Left lung (tissue), 10 donors: Measurements from ENCODE around the gene GTSE1. TPM values are rescaled to one million over a fixed set of nuclear protein-coding genes. Genes with fewer than 3 reads are reported as not detected.

Experiments
- ATAC-seq: fragments of 200-7000 bp; cut with Tn5 transposase; one replicate; pipeline ENCODE4 v1.9.1; 2020; ENCODE audit warnings: moderate library complexity
- DNase-seq, 4 donors: peaks; one replicate each; pipeline ENCODE4 v3.0.0-alpha.2; 2013 to 2020
- H3K27ac ChIP-seq, 2 donors: fragments of 200-600 bp; sonication (generic) in 1 of 2; one replicate each; pipeline versions ENCODE4 v1.5.0 to v1.8.0; 2020 to 2021
- H3K27me3 ChIP-seq, 2 donors: fragments of 200-600 bp; sonication (generic) in 1 of 2; one replicate each; pipeline versions ENCODE4 v1.5.0 to v1.8.0; 2020 to 2021
- H3K36me3 ChIP-seq, 2 donors: fragments of 200-600 bp; sonication (generic) in 1 of 2; one replicate each; pipeline versions ENCODE4 v1.5.0 to v1.8.0; 2020 to 2021
- H3K4me1 ChIP-seq, 2 donors: fragments of 200-600 bp; one replicate each; pipeline ENCODE4 v1.8.0; 2021
- H3K4me3 ChIP-seq, 2 donors: fragments of 200-600 bp; sonication (generic) in 1 of 2; one replicate each; pipeline versions ENCODE4 v1.5.0 to v1.8.0; 2020 to 2021; ENCODE audit warnings: mild to moderate bottlenecking in 1 of 2
- H3K9me3 ChIP-seq, 2 donors: fragments of 200-600 bp; sonication (generic) in 1 of 2; one replicate each; pipeline versions ENCODE4 v1.5.0 to v1.8.0; 2020 to 2021
- CTCF ChIP-seq, 2 donors: fragments of 200-600 bp; sonication (generic) in 1 of 2; IDR thresholded peaks; one replicate each; pipeline versions ENCODE4 v1.5.0 to v1.8.0; 2021; ENCODE audit warnings: antibody characterized with exemption in 2 of 2
- intact Hi-C, 2 donors: fragments of 100-400 bp; cut with DNase I; formaldehyde crosslinking; loops; one replicate each; pipeline versions ENCODE4 v1.11.2 to v1.14.2; 2022
- polyA plus RNA-seq, 6 donors: library from polyadenylated mRNA; unstranded; fragments of 120-200 nt; gene quantifications; one replicate each; pipeline ENCODE4 v1.2.1, GENCODE V29; 2013; ENCODE audit not compliant: insufficient read length in 6 of 6
- total RNA-seq, 2 donors: library from RNA; stranded (reverse); fragmentation: NEBNext Ultra II Directional; extraction: Animal tissue kit (Norgen Biotek cat#: 25700); gene quantifications; one replicate each; pipeline ENCODE4 v1.2.1, GENCODE V29; 2021
- donor health status: DM: no; HTN: yes; CAD: no.
- donor health status: DM: no; HTN: no; CAD: no.

GTSE1 gene
- total and polyA plus RNA-seq, 8 donors = 1.5 to 30.6 (median 15.3) TPM

GRCh38 chr22:46346680-46347405, 50.2 kb downstream of the GTSE1 start:
- no peak for TF ChIP-seq CTCF (IDR thresholded peaks at IDR 0.05)
- DNase-seq = peak in 3 of 4 donors; percentile 18 to 65 (median 53)
- intact Hi-C loops = no loop called here
- Histone ChIP-seq H3K36me3 (peaks cover 0 to 100% of the 10 kb centered on the region in 2 donors), H3K27ac (peak overlapping the region in 1 of 2 donors; percentile 51), H3K4me3 (no peak overlapping the region), H3K9me3 (no peaks in the 10 kb centered on the region), H3K27me3 (no peaks in the 10 kb centered on the region), H3K4me1 (peaks cover 0 to 2% of the 10 kb centered on the region in 2 donors)
- ATAC-seq = peak; percentile 89

- H3K9me3 ChIP-seq = no peaks in the 10 kb centered on the region
- DNase-seq = no peak
- no peaks in the 10 kb centered on the region for H3K27me3 ChIP-seq
- TF ChIP-seq CTCF (IDR thresholded peaks at IDR 0.05) = no peak
- H3K36me3 ChIP-seq = peaks cover 0 to 100% of the 10 kb centered on the region in 2 donors
- peaks cover 2% of the 10 kb centered on the region in 2 donors for H3K4me1 ChIP-seq
- intact Hi-C loops = no loop called here
- no peak overlapping the region for H3K4me3 ChIP-seq
- H3K27ac ChIP-seq = no peak overlapping the region
- no peak for ATAC-seq
These were observed 51.0 kb downstream of the GTSE1 start for GRCh38 chr22:46347646-46348045.

- no peak for TF ChIP-seq CTCF (IDR thresholded peaks at IDR 0.05)
- DNase-seq (no peak), ATAC-seq (no peak)
- H3K9me3 ChIP-seq = no peaks in the 10 kb centered on the region
- H3K36me3 ChIP-seq = peaks cover 0 to 100% of the 10 kb centered on the region in 2 donors
- intact Hi-C loops = no loop called here
- H3K4me3 ChIP-seq = no peak overlapping the region
- no peaks in the 10 kb centered on the region for H3K27me3 ChIP-seq
- peaks cover 2 to 4% of the 10 kb centered on the region in 2 donors for H3K4me1 ChIP-seq
- H3K27ac ChIP-seq = no peak overlapping the region
These were observed 51.5 kb downstream of the GTSE1 start for GRCh38 chr22:46348099-46348695.

- intact Hi-C loops = no loop called here
These were observed 52.6 kb downstream of the GTSE1 start for GRCh38 chr22:46349238-46349637.

More at GRCh38 chr22:46349238-46349637, 52.6 kb downstream of the GTSE1 start:
- no peak overlapping the region for H3K27ac ChIP-seq
- ATAC-seq = no peak
- H3K4me1 ChIP-seq = peaks cover 2 to 4% of the 10 kb centered on the region in 2 donors
- peak in 1 of 4 donors; percentile 43 for DNase-seq
- no peaks in the 10 kb centered on the region for H3K9me3 ChIP-seq
- TF ChIP-seq CTCF (IDR thresholded peaks at IDR 0.05) = no peak
- no peaks in the 10 kb centered on the region for H3K27me3 ChIP-seq
- peaks cover 0 to 100% of the 10 kb centered on the region in 2 donors for H3K36me3 ChIP-seq
- no peak overlapping the region for H3K4me3 ChIP-seq
